Adrenal gland (tissue), 12 donors: Measurements from ENCODE around the gene CDK13. TPM values are rescaled to one million over a fixed set of nuclear protein-coding genes. Genes with fewer than 3 reads are reported as not detected.

Experiments used
- DNase-seq, 7 donors: peaks; one replicate each; pipeline ENCODE4 v3.0.0-alpha.2; 2019 to 2020
- H3K27ac ChIP-seq, 5 donors: fragments of 200-600 bp; sonication (generic) in 4 of 5; 1 replicate in 3 of 5; 2 replicates in 2 of 5; pipeline versions ENCODE4 v1.5.1 to v1.8.0; 2016 to 2020; ENCODE audit warnings: mild to moderate bottlenecking in 1 of 5
- H3K27me3 ChIP-seq: fragments of 200-600 bp; 2 replicates; pipeline ENCODE4 v1.8.0; 2021
- H3K36me3 ChIP-seq, 2 donors: fragments of 200-600 bp; replicated peaks in 1 of 2; 1 replicate in 1 of 2; 2 replicates in 1 of 2; pipeline versions ENCODE4 v1.5.1 to v1.8.0; 2018 to 2022
- H3K4me1 ChIP-seq, 2 donors: fragments of 200-600 bp; replicated peaks in 1 of 2; 1 replicate in 1 of 2; 2 replicates in 1 of 2; pipeline versions ENCODE4 v1.5.1 to v1.8.0; 2018 to 2021
- H3K4me3 ChIP-seq, 4 donors: fragments of 200-600 bp; sonication (generic) in 3 of 4; one replicate each; pipeline ENCODE4 v1.5.1; 2016 to 2018
- H3K9me3 ChIP-seq, 3 donors: fragments of 200-600 bp; sonication (generic) in 1 of 3; replicated peaks in 1 of 3; 1 replicate in 2 of 3; 2 replicates in 1 of 3; pipeline versions ENCODE4 v1.5.1 to v1.8.0; 2016 to 2021
- POLR2A ChIP-seq, 2 donors: fragments of 450-650 bp; IDR thresholded peaks; one replicate each; pipeline ENCODE4 v1.6.1; 2017; ENCODE audit warnings: antibody characterized with exemption in 2 of 2, mild to moderate bottlenecking in 2 of 2, moderate library complexity in 1 of 2
- WGBS, 4 donors: extraction: QIAGEN DNeasy Blood & Tissue Kit in 2 of 4; methylation state at CpG; one replicate each; pipeline versions ENCODE4 v1.1.5 to v1.1.7; 2013 to 2017; 5-methylcytosine and 5-hydroxymethylcytosine counted together
- intact Hi-C, 2 donors: fragments of 100-400 bp; cut with DNase I; formaldehyde crosslinking; loops; one replicate each; pipeline versions ENCODE4 v1.14.1 to v1.15.0; 2022 to 2023
- polyA plus RNA-seq, 3 donors: library from polyadenylated mRNA; stranded (reverse); fragments of 200-250 nt in 2 of 3; fragments of 350-450 nt in 1 of 3; fragmentation: Illumina TruSeq in 1 of 3; extraction: RNeasy Lipid Tissue Mini Kit (QIAGEN cat#74804) in 1 of 3; gene quantifications; one replicate each; pipeline ENCODE4 v1.2.3, GENCODE V29; 2013 to 2014
- total RNA-seq, 9 donors: library from RNA; depleted of rRNA in 4 of 9; stranded (reverse); fragments of >200 nt in 4 of 9; fragments of 120-200 nt in 1 of 9; fragmentation: NEBNext Ultra II Directional in 1 of 9; extraction: Animal tissue kit (Norgen Biotek cat#: 25700) in 1 of 9; gene quantifications; one replicate each; pipeline versions ENCODE4 v1.1.0 to v1.2.4, GENCODE V29; 2013 to 2023
- TF ChIP-seq, protein P1 (sequence below), 6 experiments: fragments of 450-650 bp in 4 of 6; fragments of 200-600 bp in 2 of 6; sonication (generic) in 1 of 6; IDR thresholded peaks; 1 replicate in 5 of 6; 2 replicates in 1 of 6; pipeline versions ENCODE4 v1.5.1 to v1.8.0; 2016 to 2021; ENCODE audit warnings: antibody characterized with exemption in 6 of 6, mild to moderate bottlenecking in 2 of 6, moderate library complexity in 1 of 6
- donor health status: healthy with polysubstance abuse.
- donor health status: Bipolar disorder and iron deficiency.
- donor health status: DM: yes; HTN: yes; CAD: no.
- donor health status: DM: no; HTN: no; CAD: no.
- donor health status: DM: no; HTN: no; CAD: no.
- donor health status: DM: yes; HTN: yes; CAD: no.

Gene CDK13
- total and polyA plus RNA-seq, 12 donors = 21.2 to 77.7 (median 40.2) TPM

- intact Hi-C loops = no loop called here
- no peak for DNase-seq
- Histone ChIP-seq H3K4me1 (no peaks in the 10 kb centered on the region), H3K27ac (no peak overlapping the region), H3K4me3 (no peak overlapping the region), H3K27me3 (no peaks in the 10 kb centered on the region), H3K9me3 (no peaks in the 10 kb centered on the region), H3K36me3 (no peaks in the 10 kb centered on the region)
- 61 to 70% (median 65%) methylated on average over 7 of the region's 7 CpGs for WGBS, 4 donors
- no peak for TF ChIP-seq POLR2A (IDR thresholded peaks at IDR 0.05)
- TF ChIP-seq, protein P1, sequence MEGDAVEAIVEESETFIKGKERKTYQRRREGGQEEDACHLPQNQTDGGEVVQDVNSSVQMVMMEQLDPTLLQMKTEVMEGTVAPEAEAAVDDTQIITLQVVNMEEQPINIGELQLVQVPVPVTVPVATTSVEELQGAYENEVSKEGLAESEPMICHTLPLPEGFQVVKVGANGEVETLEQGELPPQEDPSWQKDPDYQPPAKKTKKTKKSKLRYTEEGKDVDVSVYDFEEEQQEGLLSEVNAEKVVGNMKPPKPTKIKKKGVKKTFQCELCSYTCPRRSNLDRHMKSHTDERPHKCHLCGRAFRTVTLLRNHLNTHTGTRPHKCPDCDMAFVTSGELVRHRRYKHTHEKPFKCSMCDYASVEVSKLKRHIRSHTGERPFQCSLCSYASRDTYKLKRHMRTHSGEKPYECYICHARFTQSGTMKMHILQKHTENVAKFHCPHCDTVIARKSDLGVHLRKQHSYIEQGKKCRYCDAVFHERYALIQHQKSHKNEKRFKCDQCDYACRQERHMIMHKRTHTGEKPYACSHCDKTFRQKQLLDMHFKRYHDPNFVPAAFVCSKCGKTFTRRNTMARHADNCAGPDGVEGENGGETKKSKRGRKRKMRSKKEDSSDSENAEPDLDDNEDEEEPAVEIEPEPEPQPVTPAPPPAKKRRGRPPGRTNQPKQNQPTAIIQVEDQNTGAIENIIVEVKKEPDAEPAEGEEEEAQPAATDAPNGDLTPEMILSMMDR (IDR thresholded peaks at IDR 0.05) = no peak
Observed at GRCh38 chr7:39921506-39922175, 28.4 kb upstream of the CDK13 start.

GRCh38 chr7:39922580-39922979 lies 27.5 kb upstream of the CDK13 start:
- intact Hi-C loops = no loop called here
- no peak overlapping the region for H3K4me3 ChIP-seq
- H3K36me3 ChIP-seq = no peaks in the 10 kb centered on the region
- WGBS, 4 donors = 70 to 82% (median 76%) methylated on average over 3 of the region's 3 CpGs
- no peak for TF ChIP-seq POLR2A (IDR thresholded peaks at IDR 0.05)
- TF ChIP-seq, protein P1 (IDR thresholded peaks at IDR 0.05) = no peak
- no peaks in the 10 kb centered on the region for H3K27me3 ChIP-seq
- no peaks in the 10 kb centered on the region for H3K9me3 ChIP-seq
- no peaks in the 10 kb centered on the region for H3K4me1 ChIP-seq
- no peak overlapping the region for H3K27ac ChIP-seq
- no peak for DNase-seq

DNA sequence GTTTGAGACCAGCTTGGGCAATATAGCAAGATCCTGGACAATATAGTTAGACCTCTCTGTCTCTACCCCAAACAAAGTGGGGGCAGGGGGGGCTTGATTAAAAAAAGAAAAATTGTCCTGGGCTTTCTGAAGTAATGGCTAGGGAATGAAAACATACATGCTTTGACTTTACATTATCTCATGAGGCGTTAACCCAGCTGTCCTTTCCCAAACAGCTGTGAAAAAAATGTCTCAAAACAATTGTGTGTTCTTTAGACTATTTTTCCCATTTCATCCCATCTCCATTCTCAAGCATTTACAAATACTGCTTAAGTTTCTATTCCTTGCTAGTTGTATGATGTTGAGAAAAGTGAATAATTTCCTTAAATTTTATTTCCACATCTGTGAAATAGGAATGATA lies 27.0 kb upstream of the CDK13 start:
- intact Hi-C loops = no loop called here
- TF ChIP-seq, protein P1 (IDR thresholded peaks at IDR 0.05) = no peak
- WGBS, 4 donors = 74 to 83% (median 77%) methylated on average over 1 of the region's 1 CpG
- Histone ChIP-seq H3K9me3 (no peaks in the 10 kb centered on the region), H3K4me1 (no peaks in the 10 kb centered on the region), H3K27ac (no peak overlapping the region), H3K27me3 (no peaks in the 10 kb centered on the region), H3K36me3 (no peaks in the 10 kb centered on the region), H3K4me3 (no peak overlapping the region)
- no peak for DNase-seq

DNA sequence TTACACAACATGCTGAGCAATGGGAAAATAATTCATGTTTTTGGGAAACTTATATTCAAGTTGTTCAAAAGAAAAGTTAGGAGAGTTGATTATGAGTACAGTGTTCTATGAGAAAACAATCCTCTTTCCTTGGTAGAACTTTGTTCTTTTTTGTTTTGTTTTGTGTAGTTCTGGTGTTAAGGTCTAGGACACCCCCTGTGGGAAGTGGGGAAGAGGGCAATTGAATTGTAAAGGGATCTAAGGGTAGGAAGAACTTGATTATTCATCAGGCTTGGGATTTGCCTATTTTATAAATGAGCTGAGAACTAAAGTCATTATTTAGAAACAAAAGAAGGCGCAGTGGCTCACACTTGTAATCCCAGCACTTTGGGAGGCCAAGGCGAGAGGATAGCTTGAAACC lies 25.9 kb upstream of the CDK13 start:
- TF ChIP-seq, protein P1 (IDR thresholded peaks at IDR 0.05) = no peak
- TF ChIP-seq POLR2A (IDR thresholded peaks at IDR 0.05) = no peak
- Histone ChIP-seq H3K4me3 (no peak overlapping the region), H3K9me3 (no peaks in the 10 kb centered on the region), H3K36me3 (no peaks in the 10 kb centered on the region), H3K27me3 (no peaks in the 10 kb centered on the region), H3K27ac (no peak overlapping the region), H3K4me1 (no peaks in the 10 kb centered on the region)
- intact Hi-C loops = no loop called here
- WGBS, 4 donors = 87 to 98% (median 94%) methylated on average over 2 of the region's 2 CpGs
- DNase-seq = no peak
